SKM-1 treated with dmso at 0.1 percent for 144 hours (cell line): Measurements from ENCODE around the gene ZNF283.
"Not testable (repeated sequence)": the region's sequence is repeated elsewhere in the genome, so short reads cannot be mapped to it uniquely, and the experiment has no call there.

ENCODE experiments used
- DNase-seq: peaks from one replicate; lab custom pipeline; 2025; ENCODE audit not compliant: unreplicated experiment; lab: John Stamatoyannopoulos, UW

ZNF283 gene

DNA sequence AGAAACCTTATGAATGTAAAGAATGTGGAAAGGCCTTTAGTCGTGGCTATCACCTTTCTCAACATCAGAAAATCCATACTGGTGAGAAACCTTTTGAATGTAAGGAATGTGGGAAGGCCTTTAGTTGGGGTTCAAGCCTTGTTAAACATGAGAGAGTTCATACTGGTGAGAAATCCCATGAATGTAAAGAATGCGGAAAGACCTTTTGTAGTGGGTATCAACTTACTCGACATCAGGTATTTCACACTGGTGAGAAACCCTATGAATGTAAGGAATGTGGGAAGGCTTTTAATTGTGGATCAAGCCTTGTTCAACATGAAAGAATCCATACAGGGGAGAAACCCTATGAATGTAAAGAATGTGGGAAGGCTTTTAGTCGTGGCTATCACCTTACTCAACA is 20.8 kb downstream of the ZNF283 start:
- DNase-seq = no peak

DNA sequence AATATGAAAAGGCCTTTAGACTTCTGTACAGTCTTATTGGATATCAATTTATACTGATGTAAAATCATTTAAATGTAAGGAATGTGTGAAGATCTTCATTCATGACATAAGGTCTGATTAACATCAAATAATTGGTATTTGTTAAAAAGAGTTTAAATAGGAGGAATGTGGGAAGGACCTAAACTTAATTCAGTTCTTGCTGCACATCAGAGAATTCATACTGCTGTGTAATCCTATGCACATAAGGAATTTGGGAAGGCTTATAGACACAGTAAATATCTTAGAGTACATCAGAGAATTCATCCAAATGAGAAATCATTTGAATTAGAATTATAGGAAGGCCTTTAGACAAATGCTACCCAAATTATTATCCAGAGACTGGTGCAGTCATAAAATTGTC is 21.7 kb downstream of the ZNF283 start:
- no peak for DNase-seq

DNA sequence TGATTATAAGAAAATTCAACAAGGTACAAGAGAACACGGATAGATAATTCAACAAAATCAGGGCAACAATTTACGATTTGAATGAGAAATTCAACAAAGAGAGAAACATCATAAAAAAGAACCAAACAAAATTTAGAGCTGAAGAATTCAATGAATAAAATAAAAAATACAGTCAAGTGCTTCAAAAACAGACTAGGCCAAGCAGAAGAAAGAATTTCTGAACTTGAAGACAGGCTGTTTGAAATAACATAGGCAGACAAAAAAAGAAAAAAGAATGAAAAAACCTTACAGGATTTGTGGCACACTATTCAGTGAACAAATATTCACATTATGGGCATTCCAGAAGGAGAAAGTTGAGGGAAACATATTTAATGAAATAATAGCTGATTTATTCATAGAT is 31.1 kb downstream of the ZNF283 start:
- DNase-seq = no peak

DNA sequence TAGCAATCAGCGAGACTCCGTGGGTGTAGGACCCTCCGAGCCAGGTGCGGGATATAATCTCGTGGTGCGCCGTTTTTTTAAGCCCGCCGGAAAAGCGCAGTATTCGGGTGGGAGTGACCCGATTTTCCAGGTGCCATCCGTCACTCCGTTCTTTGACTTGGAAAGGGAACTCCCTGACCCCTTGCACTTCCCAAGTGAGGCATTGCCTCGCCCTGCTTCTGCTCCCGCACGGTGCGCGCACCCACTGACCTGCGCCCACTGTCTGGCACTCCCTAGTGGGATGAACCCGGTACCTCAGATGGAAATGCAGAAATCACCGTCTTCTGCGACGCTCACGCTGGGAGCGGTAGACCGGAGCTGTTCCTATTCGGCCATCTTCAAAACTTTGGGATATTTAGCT is 39.8 kb downstream of the ZNF283 start:
- DNase-seq = not testable (repeated sequence)

DNA sequence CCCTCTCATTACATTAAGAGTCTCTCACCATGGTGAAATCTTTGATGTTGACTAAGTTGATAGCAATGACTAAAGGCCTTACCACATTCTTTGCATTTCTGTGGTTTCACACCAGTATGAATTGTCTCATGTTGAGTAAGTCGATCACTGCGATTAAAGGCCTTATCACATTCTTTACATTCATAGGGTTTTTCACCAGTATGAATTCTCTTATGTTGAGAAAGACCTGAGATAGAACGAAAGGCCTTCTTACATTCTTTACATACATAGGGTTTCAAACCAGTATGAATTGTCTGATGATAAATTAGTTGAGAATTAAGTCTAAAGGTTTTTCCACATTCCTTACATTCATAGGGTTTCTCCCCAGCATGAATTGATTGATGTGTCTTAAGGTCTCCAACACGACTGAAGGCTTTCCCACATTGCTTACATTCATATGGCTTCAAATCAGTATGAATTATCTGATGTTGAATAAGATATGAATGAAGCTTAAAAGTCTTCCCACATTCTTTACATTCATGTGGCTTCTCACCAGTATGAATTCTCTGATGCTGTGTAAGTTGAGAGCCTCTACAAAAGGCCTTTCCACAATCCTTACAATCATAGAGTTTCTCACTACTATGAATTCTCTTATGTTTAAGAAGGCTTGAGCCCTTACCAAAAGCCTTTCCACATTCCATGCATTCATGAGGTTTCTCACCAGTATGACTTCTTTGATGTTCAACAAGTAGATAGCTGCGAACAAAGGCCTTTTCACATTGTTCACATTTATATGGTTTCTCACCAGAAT is 45.6 kb downstream of the ZNF283 start:
- no peak for DNase-seq

DNA sequence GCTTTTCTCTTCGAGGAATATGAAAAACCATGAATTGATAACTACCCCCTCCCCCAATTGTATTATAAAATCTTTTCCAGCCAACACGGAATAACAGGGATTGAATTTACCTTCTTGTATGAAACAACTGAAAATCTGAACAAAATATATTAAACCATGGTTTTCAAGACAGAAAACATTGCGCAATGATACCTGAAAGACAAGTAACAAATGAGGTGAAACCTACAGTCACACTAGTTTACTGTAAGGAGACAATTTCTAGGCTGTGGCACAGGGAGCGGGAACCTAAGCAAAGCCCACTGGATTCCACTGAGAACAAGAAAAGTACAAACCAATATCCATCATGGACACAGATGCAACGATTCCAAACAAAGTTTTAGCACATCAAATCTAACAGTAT is 53.4 kb downstream of the ZNF283 start:
- DNase-seq = no peak

DNA sequence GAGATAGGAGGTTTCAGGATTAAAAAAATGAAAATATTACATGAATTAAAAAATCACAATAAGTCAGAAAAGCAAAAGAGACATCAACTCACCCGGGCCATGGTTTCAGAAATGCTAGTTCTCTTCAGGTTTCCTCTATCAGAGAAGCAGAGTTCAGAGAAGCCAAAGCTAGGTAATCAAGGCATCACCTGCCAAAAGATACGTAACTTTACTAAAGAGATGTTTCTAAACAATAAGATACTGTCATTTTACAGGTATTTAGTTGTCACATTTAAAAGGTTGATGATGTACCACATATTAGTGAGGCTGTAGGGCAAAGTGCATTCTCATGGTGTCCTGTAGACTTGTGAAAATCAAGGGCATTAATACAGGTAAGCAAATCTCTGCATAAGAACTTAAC is 56.7 kb downstream of the ZNF283 start, which contains the start of gene ZNF404:
TSS of gene ZNF404 (minus strand) at position 101 of the 400 bp plus-strand sequence.
- no peak for DNase-seq

DNA sequence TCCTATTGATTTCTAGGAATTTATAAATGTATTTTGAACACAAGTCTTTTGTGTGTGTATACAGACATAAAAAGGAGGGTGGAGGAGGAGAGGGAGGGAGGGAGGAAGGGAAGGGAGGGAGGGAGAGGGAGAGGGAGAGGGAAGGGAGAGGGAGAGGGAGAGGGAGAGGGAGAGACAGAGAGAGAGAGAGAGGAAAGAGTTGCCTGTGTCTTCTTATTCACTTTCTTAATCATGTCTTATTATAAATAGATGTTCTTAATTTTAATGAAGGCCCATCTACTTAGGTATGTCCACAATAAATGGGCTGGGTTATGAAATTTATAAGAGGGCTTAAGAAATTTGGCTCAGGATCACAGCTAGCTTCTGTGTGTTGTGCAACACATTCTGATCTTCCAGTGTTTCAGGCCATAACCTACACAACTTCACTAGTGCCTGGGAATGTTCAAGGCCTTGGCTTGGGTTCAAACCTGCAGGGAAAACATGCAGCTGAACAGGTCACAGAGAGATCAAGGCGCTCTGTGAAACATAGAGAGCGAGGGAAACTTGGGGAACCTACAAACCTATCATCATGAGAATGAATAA is 68.7 kb downstream of the ZNF283 start:
- DNase-seq = no peak
